BJ (cell line): Measurements from ENCODE around the gene ARFGEF3. TPM values are rescaled to one million over a fixed set of nuclear protein-coding genes. Genes with fewer than 3 reads are reported as not detected.

ENCODE experiments used
- CTCF ChIA-PET: fragments of 350-600 bp; formaldehyde crosslinking; extraction: SDS; loops from one replicate; lab custom pipeline; 2021; ENCODE audit warnings: antibody characterized with exemption, inconsistent platforms; lab: Yijun Ruan, JAX
- POLR2A ChIA-PET: fragments of 300-600 bp; sonication (Branson Sonifier 250); formaldehyde crosslinking; extraction: SDS; loops from one replicate; lab custom pipeline; 2021; ENCODE audit warnings: antibody characterized with exemption; lab: Charles Lee
- DNase-seq: peaks from one replicate; pipeline ENCODE4 v3.0.0-alpha.2; 2011; ENCODE audit warnings: low read depth
- H3K27me3 ChIP-seq: 2 replicates; pipeline ENCODE4 v1.6.0; 2011; ENCODE audit warnings: low read length; ENCODE audit not compliant: control insufficient read depth, insufficient read depth
- H3K36me3 ChIP-seq: 2 replicates; pipeline ENCODE4 v1.5.1; 2011; ENCODE audit warnings: low read length; ENCODE audit not compliant: control insufficient read depth, insufficient read depth
- H3K4me3 ChIP-seq: 2 replicates; pipeline ENCODE4 v1.5.1; 2011; ENCODE audit warnings: low read depth, mild to moderate bottlenecking, control low read depth, low read length
- CTCF ChIP-seq: IDR thresholded peaks from 2 replicates; pipeline ENCODE4 v1.5.1; 2011; ENCODE audit warnings: low read depth, mild to moderate bottlenecking, control low read depth, inconsistent platforms, low read length, moderate library complexity; ENCODE audit not compliant: insufficient read depth
- polyA plus RNA-seq: library from polyadenylated mRNA; depleted of rRNA; stranded (reverse); fragments of >200 nt; gene quantifications from 2 replicates; pipeline ENCODE4 v1.2.3, GENCODE V29; 2011

Gene ARFGEF3
- polyA plus RNA-seq, 1 experiment: 0.27 TPM

DNA sequence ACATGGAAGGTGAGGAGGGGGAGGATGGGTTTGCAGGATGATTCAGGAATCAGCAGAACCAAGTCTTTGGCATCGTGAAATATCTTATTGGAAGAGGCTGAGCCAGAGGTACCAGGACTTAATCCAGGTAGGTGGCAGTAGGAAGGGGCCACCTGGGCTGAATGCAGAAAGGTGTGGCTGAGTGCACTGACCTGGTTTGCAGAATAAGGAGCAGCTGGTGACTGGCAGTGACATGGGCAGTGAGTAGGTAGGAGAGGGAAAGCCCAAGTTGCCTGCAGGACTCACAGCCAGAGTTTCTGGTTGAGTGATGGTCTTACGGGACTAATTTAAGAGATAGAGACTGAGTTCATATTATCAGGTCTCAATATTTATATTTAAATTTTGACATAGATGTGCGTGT lies 57.7 kb downstream of the ARFGEF3 start:
- ChIA-PET CTCF (no interaction called here), POLR2A (no interaction called here)
- no peaks in the 10 kb centered on the region for H3K36me3 ChIP-seq
- H3K4me3 ChIP-seq: no peak overlapping the region
- H3K27me3 ChIP-seq: no peaks in the 10 kb centered on the region; the same call in 1 of the 2 replicates
- TF ChIP-seq CTCF: no peak
- no peak for DNase-seq

- ChIA-PET CTCF (no interaction called here), POLR2A (no interaction called here)
- no peaks in the 10 kb centered on the region; the same call in 1 of the 2 replicates for H3K27me3 ChIP-seq
- no peaks in the 10 kb centered on the region for H3K36me3 ChIP-seq
- no peak for DNase-seq
- no peak overlapping the region for H3K4me3 ChIP-seq
- TF ChIP-seq CTCF: no peak
Observed at GRCh38 chr6:138219901-138220300, 58.2 kb downstream of the ARFGEF3 start.

DNA sequence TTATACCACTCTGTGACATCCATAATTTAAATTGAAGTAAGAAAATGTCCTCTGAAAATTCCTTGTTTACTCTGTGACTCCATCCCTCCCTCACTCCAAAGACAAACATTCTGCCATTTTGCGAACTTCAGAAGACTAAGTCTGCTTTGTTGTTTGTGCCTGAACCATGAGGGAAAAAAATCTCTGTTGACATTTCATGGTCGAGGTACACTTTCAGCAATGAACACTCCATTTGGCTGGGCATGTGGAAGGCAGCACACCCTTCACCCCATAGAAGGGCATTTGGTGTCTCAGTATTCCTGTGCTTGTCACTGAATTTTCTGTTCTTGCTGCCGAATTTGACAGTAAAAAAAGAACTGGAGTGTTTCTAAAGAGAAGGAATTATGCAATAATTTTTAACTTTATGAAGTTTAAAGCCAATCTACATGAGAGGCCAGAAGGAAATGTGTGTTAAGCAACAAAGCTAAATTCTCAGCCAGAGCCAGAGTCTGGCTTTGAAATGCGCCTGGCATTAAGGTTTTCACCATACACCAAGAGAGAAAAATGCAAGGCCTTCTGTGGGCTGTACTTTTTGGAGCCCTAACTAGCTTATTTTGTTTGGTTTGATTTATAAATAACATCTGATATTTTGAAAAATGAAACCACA lies 61.3 kb downstream of the ARFGEF3 start:
- CTCF ChIA-PET: interaction anchor here (0.7 to 1.7 kb wide), 8 partner anchors 8 to 1079 kb away, joined by 3 to 6 read pairs (median 3); no protein-coding TSS in a partner anchor
- POLR2A ChIA-PET: no interaction called here
- Histone ChIP-seq H3K27me3 (no peaks in the 10 kb centered on the region; the same call in 1 of the 2 replicates), H3K4me3 (no peak overlapping the region), H3K36me3 (no peaks in the 10 kb centered on the region)
- TF ChIP-seq CTCF: no peak
- DNase-seq: no peak

GRCh38 chr6:138225953-138226352 lies 64.2 kb downstream of the ARFGEF3 start:
- TF ChIP-seq CTCF: no peak
- CTCF ChIA-PET: interaction anchor here (0.8 to 1.4 kb wide), 2 partner anchors 9 to 15 kb away, joined by 3 read pairs; no protein-coding TSS in a partner anchor
- no peaks in the 10 kb centered on the region for H3K27me3 ChIP-seq
- no peaks in the 10 kb centered on the region for H3K36me3 ChIP-seq
- POLR2A ChIA-PET: no interaction called here
- no peak for DNase-seq
- no peak overlapping the region for H3K4me3 ChIP-seq

- H3K36me3 ChIP-seq: no peaks in the 10 kb centered on the region
- H3K27me3 ChIP-seq: no peaks in the 10 kb centered on the region
- ChIA-PET POLR2A (interaction anchor here (0.7 kb wide), 1 partner anchor 19 kb away, joined by 4 read pairs; no protein-coding TSS in a partner anchor), CTCF (interaction anchor here (0.8 to 1.4 kb wide), 2 partner anchors 9 to 16 kb away, joined by 3 read pairs; no protein-coding TSS in a partner anchor)
- no peak overlapping the region for H3K4me3 ChIP-seq
- TF ChIP-seq CTCF: no peak
- DNase-seq: no peak
Observed at GRCh38 chr6:138226700-138227315, 65.1 kb downstream of the ARFGEF3 start.
